H1 (cell line): Measurements from ENCODE around the gene MRTFA. TPM values are rescaled to one million over a fixed set of nuclear protein-coding genes. Genes with fewer than 3 reads are reported as not detected.

Experiments used
- BACH1 ChIP-seq: IDR thresholded peaks from 2 replicates; pipeline ENCODE4 v1.6.1; 2012; ENCODE audit warnings: low read length, improper control_type of control experiment
- CHD7 ChIP-seq: fragments of 300-600 bp; sonication (generic); IDR thresholded peaks from 2 replicates; pipeline ENCODE4 v1.7.1; 2012; ENCODE audit warnings: low read length, moderate library complexity, mild to moderate bottlenecking, inconsistent platforms; ENCODE audit not compliant: insufficient replicate concordance
- KDM4A ChIP-seq: IDR thresholded peaks from one replicate; pipeline ENCODE4 v1.7.1; 2012; ENCODE audit warnings: low read depth, mild to moderate bottlenecking, moderate library complexity, low read length, inconsistent platforms; ENCODE audit not compliant: severe bottlenecking
- polyA plus RNA-seq, 7 experiments: library from polyadenylated mRNA; depleted of rRNA in 3 of 7; stranded (reverse) in 5 of 7; unstranded in 2 of 7; fragments of >200 nt in 5 of 7; fragments of 200-250 nt in 2 of 7; gene quantifications; 1 replicate in 5 of 7; 2 replicates in 1 of 7; 4 replicates in 1 of 7; pipeline versions ENCODE4 v1.2.1 to v1.2.3, GENCODE V29; 2011 to 2013; ENCODE audit warnings: missing spikeins in 2 of 7, mixed read lengths in 2 of 7
- total RNA-seq: library from RNA; stranded (reverse); fragmentation: NEBNext Ultra II Directional; extraction: Animal tissue kit (Norgen Biotek cat#: 25700); gene quantifications from 2 replicates; pipeline ENCODE4 v1.2.1, GENCODE V29; 2021

The MRTFA gene
- total and polyA plus RNA-seq, 2 of the 8 experiments (the other 6 are each of a cell fraction or from before 2014, with no cell fraction given) = 5.4 to 37.9 TPM

- no peak for TF ChIP-seq CHD7
- no peak for TF ChIP-seq BACH1
- no peak for TF ChIP-seq KDM4A
Observed at GRCh38 chr22:40681451-40681850, 44.9 kb upstream of the MRTFA start (continued).
